ENCODE results near the gene GAMT.
"Not testable (repeated sequence)": the region's sequence is repeated elsewhere in the genome, so short reads cannot be mapped to it uniquely, and the experiment has no call there.

The GAMT gene

DNA sequence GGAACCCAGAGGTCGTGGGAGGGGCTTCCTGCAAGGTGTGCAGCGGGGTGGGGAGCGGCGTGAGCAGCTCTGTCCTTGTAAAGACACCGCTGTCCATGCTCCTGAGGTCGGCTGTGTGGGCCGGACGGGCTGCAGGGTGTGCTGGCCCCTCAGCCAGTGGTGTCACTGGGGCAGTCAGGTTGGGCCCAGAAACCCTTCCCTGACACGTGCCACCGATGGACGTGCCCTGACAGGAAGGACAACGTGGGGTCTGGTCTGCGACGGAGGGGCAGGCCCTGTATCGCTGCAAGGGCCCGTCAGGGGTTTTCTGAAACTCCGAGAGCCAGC lies 32.7 kb upstream of the GAMT start:
- DNase-seq (ENCODE audit: low read depth in 1 of 2, low spot score in 1 of 2) = no peak

DNA sequence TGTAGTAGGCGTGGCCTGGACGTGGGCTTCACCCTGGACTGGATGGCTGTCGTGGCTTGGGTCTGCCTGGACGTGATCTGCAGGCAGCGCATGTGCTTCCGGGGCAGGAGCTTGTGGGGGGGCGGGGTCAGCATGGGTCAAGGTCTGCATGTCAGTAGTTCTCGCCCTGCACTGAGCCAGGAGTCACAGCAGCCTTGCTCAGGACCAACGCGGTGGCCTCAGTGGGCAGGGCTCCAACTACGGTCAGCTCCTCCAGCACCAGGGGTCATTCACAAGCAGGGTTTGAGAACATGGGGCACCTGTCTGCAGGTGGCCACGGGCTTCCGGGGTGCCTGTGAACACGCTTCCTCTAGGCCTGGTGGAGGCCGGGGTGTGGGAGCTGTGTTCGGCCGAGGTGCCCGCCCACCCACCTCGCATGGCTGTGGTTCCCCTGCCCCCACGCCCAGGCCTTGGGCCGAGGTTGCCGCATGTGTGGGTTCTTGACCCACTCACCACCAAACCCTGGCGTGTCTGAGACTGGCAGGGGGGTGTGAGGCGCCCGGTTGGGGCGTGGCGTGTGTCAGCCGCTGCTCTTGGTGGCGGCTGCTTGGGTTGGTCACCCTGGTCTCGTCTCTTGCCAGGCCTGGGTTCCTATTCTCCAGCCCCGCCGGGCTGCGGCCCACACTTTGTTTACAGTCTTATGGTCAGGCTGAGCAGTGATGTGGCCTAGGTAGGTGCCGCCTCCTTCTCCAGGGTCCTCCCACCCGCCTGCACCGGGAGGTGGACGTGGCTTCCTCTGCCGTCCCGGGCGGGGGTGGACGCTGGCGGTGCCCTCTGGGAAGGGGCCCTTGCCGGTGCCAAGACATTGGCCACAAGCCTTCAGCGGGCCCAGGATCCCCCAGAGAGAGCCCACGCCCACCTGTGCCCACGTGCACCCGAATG lies 32.0 kb upstream of the GAMT start:
- no peak for DNase-seq (ENCODE audit: low read depth in 1 of 2, low spot score in 1 of 2)

DNA sequence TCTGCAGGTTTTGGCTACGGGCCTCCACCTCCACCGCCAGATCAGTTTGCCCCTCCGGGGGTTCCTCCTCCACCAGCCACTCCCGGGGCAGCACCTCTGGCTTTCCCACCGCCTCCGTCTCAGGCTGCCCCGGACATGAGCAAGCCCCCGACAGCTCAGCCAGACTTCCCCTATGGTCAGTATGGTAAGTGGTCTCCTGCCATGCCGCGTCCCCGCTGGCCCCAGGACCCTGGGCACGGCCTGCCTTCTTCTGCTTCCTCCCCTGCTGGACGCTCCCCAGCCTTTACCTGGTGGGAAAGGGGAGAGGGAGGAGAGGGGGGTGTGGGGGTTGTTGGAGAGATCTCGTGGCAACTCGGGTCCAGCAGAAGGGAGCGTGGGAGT lies 31.2 kb upstream of the GAMT start:
- DNase-seq (ENCODE audit: low read depth in 1 of 2, low spot score in 1 of 2) = no peak

DNA sequence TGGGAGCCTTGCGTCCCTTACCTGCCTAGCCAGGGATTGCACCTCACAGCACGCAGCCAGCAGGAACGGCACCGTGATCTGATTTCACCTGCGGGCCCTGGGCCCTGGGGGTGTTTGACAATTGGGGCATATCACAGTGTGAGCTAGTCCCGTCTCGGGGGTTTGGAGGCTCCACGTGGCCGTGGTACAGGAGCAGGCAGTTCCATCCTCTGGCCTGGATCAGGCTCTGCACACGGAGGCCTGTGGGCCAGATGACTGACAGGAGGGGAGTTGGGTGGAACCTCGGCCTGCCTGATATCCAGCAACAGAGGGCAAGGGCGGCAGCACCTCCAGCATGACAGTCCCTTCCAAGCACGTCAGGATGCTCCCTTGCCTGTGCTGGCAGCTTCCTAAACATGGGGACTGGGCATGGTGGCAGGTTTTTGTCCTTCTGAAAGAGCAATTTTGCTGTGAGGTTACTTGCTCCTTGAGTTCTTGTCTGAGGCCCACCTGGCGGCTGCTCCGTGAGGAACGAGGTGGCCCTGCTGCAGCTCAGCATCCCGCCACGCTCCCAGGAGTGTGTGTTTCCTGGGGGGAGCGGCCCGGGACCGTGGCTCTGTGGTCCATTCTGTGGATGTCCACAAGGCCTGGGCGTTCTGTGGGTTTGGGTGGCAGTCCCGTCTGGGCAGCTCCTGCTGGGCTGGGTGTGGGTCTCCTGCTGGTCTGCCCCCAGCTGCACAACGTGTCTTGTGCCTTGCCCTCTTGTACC lies 30.6 kb upstream of the GAMT start:
- DNase-seq (ENCODE audit: low read depth in 1 of 2, low spot score in 1 of 2) = no peak

DNA sequence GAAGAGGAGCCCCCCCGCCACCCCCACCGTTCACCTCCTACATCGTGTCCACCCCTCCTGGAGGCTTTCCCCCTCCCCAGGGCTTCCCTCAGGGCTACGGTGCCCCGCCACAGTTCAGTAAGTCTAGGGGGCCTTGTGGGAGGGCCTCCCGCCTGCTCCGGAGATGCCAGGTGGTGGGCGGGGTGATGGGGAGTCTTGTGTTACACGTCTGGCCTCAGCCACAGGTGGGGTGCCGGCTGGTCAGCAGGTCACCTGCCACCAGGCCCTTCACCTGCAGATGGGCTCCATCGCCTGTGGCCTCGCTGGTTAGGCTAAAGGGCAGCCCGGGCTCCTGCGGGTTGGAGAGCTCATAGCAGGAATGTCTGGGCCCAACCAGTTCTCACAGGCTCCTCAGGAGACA lies 28.9 kb upstream of the GAMT start:
- no peak for DNase-seq (ENCODE audit: low read depth in 1 of 2, low spot score in 1 of 2)

DNA sequence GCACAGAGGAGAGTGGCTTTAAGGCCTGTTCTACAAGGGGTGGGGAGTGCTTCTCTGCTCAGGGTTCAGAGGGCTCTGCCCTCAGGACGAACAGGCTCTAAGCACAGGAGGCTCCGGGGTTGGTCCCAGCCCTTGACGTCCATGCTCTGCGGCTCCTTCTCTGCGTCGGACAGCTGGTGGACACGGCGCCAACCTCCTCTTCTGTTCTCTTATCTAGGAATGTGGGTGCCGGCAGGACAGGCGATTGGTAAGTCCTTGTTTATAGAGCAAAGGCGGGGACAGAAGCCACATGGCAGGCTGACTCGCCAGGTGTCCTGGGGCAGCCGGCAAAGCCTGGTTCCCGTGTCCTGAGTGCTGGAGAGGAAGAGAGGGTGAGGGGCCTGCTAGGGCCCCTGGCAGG lies 28.4 kb upstream of the GAMT start:
- no peak for DNase-seq (ENCODE audit: low read depth in 1 of 2, low spot score in 1 of 2)

DNA sequence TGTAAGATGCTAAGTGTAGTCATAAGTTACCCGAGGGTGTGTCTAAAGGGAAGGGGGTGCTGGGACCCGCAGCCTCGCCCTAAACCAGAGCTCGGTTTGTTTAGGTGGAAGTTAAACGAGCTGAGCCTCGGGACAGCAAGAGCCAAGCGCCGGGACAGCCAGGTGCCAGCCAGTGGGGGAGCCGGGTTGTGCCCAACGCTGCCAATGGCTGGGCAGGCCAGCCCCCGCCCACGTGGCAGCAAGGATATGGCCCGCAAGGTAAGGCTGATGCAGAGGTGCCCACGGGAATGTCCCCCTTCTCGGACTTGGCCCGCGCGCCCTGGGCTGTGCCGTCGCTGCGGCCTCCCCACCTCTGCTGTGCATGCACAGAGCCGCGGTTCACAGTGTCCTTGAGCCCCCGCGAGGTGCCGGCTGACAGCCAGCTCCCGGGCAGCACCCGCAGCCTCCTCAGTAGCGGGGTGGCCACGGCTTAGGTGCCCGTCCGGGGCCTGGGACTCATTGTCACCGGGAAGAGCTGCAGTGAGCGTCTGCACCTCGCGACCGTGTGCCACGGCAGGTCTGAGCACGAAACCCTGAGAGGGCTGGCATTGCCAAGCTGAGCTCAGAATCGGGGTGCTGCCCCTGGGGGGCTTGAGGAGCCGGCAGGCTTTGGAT lies 27.5 kb upstream of the GAMT start:
- DNase-seq (ENCODE audit: low read depth in 1 of 2, low spot score in 1 of 2) = no peak

DNA sequence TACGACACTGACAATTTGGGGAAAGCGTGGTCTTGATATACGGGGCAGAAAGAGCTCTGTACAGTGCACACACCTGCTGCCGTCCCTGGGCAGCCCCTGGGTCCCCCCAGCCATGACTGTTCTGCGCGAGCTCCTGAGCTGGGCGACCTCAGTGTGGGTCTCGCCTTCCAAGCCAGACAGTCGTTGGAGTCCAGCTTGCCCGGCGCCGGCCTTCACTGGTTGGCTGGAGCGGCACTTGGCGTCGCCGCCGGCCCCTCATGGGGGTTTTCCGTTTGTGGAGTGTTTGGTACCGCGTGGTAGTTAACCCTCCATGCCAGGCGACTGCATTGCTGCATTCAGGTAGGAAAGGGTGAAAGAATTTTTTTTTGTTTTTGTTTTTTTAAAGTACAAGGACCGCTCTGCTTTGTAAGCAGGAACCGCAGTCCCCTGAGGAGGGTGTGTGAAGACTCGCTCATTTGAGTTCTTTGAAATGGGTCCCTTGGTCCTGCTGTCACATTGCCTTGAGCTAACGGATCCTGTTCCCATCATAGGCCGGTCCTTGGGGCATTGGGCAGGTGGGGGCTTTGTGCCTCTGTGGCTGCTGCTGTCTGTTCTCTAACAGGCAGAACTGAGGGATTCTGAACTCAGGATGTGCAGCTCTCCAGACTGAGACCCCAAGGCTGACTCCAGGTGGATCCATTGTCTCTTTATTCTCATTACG lies 26.0 kb upstream of the GAMT start:
- DNase-seq (ENCODE audit: low read depth in 1 of 2, low spot score in 1 of 2) = no peak

DNA sequence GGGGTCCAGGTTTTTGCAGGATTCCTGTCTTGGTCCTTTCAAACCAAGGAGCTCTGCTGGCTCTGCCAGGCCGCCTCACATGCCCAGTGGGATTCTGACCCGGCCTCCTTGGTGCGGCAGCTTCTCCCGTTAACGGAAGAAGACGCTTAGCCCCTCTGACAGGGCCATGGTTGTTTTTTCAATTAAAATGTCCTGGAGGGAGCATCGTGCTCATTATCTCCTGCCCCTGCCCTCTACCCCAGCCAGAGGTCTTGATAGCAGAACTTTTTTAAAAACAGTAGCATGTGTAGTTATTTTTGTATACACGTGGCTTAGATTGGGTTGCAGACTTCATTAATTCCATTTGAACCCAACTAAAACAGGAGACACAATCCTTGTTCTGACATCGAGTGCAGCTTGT lies 25.4 kb upstream of the GAMT start:
- no peak for DNase-seq (ENCODE audit: low read depth in 1 of 2, low spot score in 1 of 2)

DNA sequence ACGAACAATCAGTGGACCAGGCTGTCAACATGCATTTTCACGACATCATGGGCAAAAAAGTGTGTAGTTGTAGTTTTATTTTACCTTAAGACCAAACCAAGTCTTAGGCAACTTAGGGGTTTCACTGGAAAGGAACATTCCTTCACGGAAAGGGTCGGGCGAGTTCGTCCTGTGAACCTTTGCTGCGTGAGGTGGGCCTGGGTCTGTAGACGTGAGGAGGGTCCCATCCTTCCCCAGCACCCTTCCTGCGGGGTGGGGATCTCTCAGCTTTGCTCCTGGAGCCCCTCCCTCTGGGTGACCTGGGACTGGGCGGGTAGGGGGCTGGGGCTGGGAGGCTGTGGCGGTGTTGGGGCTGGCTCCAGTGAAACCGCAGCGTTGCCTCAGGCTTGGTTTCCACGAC lies 24.6 kb upstream of the GAMT start:
- no peak for DNase-seq (ENCODE audit: low read depth in 1 of 2, low spot score in 1 of 2)

DNA sequence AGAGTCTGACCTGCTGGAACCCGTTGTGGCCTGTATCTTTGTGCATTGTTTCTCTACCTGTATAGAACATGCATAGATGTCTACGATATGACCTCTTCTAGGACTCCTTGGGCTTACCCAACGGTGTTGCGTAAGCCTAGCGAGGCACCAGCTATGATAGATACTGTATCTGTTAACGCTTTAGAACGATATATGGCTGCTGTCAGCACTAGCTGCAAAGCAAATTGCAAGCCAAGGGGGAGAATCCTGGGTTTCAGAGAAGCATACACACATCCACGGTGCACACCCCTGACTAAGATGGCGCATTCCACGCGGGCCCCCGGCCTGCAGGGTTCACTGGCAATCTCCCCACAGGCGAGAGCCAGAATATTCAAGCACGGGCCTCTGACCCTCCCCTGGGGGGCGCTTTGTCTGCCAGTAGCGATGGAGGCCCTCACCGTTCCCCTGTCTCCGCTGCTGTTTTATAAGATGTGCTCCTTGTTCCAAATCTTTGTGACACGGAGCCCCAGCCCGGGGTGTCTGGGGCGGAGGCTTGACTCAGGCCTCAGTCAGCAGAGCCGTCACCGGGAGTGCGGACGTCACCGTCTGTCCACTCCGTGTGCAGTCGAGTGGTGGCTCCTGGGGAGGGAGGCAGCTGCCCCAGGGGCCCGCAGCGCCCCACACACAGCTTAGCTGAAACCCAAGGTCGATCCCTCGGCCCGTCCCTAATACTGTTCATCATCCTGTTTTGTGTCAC lies 23.9 kb upstream of the GAMT start:
- DNase-seq (ENCODE audit: low read depth in 1 of 2, low spot score in 1 of 2) = no peak

DNA sequence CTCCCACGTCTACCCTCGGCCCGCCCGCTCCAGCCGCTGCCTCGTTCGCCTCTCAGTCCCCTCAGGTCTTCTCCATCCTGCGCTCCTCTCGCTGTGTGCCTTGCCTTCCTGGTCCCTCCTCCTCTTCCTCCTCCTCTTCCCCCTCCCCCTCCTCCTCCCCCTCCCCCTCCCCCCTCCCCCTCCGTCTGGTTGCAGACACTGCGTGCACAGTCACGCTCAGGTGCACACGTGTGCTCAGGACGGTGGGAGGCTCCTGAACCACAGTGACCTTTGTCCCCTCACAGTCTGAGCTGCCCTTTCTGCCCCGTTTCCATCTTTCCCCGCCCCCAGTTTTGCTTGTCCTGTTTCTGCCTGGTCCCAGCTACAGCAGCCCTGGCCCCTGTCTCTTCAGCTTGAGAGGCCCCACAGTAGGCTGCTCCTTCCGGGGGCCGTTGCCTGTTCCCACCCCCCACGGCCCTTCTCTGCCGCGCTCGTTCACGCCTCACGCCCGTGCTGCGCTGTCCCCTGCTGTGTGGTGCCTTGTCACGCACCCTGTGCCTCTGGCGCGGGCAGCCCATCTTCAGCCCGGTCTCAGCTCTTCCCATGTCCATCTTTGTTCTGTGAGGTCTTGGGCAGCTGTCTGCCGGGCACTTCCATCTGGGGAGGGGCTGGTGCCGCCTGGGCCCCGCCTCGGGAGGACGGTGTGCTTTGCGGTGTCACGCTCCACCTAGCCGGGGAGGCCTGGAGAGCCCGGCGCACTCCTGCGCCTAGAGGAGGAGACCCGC lies 23.0 kb upstream of the GAMT start:
- DNase-seq (ENCODE audit: low read depth in 1 of 2, low spot score in 1 of 2) = no peak

DNA sequence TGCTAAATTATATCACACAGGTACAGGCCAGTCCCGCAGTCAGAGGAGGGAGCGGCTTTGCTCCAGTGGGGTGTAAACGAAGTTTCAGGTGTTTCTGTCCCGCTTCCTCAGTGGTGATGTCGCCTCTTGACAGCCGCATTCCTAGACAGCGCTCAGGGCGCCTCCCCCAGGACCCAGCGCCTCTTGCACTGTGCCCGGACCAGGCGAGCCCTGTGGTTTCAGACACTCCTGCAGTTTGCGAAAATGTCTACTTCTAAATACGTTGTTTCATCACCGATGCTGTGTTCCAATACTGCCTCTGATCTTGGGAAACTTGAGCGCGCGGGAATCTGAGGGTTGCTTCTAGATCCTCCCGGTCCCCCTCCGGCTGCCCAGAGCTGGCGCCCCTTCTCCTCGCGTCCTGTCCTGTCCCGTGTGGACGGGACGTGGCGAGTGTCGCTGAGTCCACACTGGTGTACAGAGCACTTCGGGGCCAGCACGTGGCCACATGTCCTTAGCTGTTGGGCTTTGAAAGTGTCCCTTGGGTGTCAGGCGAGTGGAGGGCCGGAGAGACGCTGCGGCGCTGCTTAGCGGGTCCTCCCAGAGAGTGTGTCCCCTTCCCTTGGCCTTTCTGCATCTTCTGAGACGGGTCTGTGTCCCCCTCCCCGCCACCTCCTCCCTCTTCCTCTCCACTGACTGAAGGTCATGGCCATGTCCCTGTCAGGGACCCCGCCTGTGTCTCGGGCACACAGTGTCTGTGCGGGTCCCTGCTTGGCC lies 22.3 kb upstream of the GAMT start:
- no peak for DNase-seq (ENCODE audit: low read depth in 1 of 2, low spot score in 1 of 2)

DNA sequence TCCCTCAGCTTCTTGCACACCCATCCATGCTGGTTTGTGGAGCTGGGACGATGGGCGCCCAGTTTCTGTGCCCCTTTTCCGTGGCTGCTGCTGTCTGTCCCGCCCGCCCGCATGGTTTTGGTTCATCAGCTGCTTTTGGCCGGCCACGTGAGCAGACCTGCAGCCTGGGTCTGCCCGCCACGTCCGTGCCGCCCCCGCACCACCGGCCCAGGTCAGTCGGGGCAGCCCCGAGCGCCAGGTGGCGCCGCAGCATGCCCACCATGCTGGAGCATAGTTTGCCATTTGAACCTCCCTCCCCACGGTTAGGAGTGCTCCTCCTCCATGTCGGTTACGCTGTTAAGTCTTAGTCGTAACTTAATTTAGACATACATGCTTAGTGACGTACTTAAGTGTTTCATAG lies 21.6 kb upstream of the GAMT start:
- no peak for DNase-seq (ENCODE audit: low read depth in 1 of 2, low spot score in 1 of 2)

DNA sequence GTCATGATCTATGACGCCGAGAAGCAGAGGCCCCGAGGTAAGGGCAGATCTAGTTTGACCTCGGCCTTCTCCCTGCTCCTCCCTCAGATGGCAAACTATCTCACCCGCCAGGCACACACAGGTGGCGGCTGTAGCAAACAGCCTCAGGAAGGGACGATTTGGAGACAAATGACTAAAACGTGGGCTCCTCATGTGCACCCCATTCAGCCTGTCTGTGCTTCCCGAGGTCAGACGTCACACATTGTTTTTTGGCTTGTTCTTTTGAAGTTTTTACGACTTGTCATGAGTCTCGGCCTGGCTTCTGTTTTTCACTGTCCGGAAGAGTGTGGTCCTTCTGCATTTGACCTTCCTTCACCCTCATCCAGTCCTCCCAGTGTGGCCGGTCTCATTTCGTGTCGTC lies 21.0 kb upstream of the GAMT start:
- no peak for DNase-seq (ENCODE audit: low read depth in 1 of 2, low spot score in 1 of 2)

DNA sequence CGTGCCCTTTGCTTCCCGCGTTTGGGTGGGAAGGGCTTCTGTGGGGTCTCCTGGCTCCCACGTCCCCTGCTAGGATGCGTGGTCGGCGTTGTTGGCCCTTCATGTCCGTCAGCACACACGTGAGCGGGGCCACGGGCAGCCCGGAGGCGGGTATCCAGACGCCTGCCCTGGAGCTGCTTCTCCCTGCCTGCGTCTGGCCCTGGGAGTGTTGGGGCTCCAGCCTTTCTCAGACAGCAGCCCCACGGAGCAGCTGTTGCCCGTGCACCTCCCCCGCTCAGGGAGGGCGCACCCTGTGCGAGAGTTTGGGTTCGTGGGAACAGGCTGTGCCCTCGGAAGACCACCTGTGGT lies 20.6 kb upstream of the GAMT start:
- no peak for DNase-seq (ENCODE audit: low read depth in 1 of 2, low spot score in 1 of 2)

DNA sequence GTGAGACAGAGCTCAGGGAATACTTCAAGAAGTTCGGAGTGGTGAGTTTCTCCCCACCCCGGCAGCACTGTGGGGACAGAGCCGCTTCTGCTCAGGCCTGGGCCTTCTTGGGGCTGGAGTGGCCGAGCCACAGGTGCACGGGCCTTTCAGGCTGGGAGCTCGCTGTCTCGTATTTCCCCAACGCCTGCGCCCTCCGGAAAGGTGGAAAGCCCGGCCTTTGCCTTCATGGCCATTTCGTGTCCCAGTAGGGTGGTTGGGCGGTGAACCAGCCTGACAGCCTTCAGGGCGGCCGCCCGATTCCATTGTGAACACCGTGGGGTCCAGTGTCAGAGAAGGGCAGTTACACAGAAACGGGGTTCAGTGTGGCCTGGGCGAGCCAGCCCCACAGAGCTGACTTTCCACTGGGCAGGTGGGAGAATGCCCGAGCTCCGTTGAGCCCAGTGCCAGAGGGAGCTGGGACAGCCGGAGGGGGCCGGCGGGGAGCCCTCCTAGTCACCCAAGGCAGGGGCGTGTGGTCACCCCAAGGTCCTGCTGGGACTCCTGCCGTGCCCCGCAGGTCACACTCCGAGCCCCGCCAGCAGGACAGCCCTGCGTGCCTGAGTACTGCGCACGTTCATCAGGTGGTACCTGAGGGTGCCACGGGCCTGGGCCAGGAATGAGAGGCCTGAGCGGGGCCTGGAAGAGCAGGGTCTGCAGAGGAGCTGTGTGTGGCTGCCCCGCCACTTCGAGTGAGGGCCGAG lies 20.0 kb upstream of the GAMT start:
- DNase-seq (ENCODE audit: low read depth in 1 of 2, low spot score in 1 of 2) = no peak

DNA sequence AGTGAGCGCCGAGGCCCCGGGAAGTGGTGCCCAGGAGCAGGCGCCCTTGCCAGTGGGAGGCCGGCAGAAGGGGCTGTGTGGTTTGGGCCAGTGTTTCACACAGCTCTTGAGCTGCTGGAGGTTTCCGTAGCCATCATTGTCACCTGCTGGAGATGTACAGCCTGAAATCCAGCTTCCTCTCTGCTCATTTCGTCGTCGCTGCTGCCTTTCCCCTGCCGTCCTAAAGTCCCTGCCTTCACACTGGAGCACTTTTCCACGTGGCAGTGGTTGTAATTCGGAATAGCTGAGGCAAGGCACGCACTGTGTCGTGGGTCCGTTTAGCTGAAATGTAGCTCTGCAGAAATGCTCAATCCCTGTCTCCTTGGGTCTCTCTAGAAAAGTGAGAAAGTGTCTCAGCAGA lies 19.2 kb upstream of the GAMT start:
- no peak for DNase-seq (ENCODE audit: low read depth in 1 of 2, low spot score in 1 of 2)

DNA sequence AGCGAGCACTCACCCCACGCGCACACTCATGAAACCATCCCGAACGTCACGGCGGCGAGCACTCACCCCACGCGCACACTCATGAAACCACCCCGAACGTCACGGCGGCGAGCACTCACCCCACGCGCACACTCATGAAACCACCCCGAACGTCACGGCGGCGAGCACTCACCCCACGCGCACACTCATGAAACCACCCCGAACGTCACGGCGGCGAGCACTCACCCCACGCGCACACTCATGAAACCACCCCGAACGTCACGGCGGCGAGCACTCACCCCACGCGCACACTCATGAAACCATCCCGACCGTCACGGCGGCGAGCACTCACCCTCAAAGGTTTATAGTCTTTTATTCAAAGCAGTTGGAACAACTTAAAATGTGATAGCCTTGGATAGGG lies 18.7 kb upstream of the GAMT start:
- not testable (repeated sequence) for DNase-seq (ENCODE audit: low read depth in 1 of 2, low spot score in 1 of 2)
